Liver (tissue), 3 donors: Measurements from ENCODE around the gene THOC2.

ENCODE experiments used
- ATF3 ChIP-seq: IDR thresholded peaks from 2 replicates; pipeline ENCODE4 v1.6.1; 2016; ENCODE audit warnings: antibody characterized with exemption
- CTCF ChIP-seq: fragments of 150-350 bp; IDR thresholded peaks from 2 replicates; pipeline ENCODE4 v1.5.1; 2017; ENCODE audit warnings: improper control_type of control experiment, low read depth, low read length; ENCODE audit not compliant: missing input control
- EGR1 ChIP-seq, 2 donors: IDR thresholded peaks; 2 replicates each; pipeline ENCODE4 v1.6.1; 2016 to 2018; ENCODE audit warnings: antibody characterized with exemption in 2 of 2, low read depth in 2 of 2
- TAF1 ChIP-seq: conservative IDR thresholded peaks from 2 replicates; pipeline ENCODE4 v1.6.1; 2016; ENCODE audit warnings: antibody characterized with exemption, mild to moderate bottlenecking
- donor health status: healthy.
- donor health status: healthy.

GRCh38 chrX:123570011-123570590 lies 162.8 kb downstream of the THOC2 start:
- TF ChIP-seq CTCF (no peak), ATF3 (no peak), EGR1 (IDR thresholded peaks at IDR 0.05; ENCODE audit: low read depth in 2 of 2) (no peak), TAF1 (no peak)
